GM21723 (cell line): ENCODE data around the gene ADGRL4.
"Not testable (repeated sequence)": the region's sequence is repeated elsewhere in the genome, so short reads cannot be mapped to it uniquely, and the experiment has no call there.

Experiments
- ATAC-seq: cut with Tn5 transposase; IDR thresholded peaks from one replicate; pipeline ENCODE4 v1.9.1; 2021; ENCODE audit warnings: mild to moderate bottlenecking, moderate library complexity; ENCODE audit not compliant: unreplicated experiment

Gene ADGRL4

DNA sequence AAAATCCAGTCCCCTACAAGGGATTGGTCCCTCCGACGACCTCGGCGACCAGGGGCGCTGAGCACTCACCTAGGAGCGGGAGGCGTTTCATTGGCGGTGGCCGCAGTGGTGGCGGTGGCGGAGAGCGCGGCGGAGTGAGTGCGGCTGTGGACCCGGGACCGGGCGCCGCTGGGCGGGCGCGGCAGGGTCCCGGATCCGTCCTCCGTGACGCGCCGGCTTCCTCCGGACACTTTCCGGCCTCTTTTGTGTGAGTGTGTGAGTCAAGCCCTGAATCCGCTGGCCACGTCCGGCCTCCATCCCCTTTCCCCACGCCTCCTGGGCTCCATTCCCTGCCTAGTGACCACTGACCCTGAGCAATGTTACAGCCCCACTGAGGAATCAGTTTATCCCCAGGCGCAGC lies at the start of gene ADGRL4:
TSS of gene ADGRL4 (minus strand) at position 167 of the 400 bp plus-strand sequence. CDS start at position 91, 76 bp downstream.
- no peak for ATAC-seq

DNA sequence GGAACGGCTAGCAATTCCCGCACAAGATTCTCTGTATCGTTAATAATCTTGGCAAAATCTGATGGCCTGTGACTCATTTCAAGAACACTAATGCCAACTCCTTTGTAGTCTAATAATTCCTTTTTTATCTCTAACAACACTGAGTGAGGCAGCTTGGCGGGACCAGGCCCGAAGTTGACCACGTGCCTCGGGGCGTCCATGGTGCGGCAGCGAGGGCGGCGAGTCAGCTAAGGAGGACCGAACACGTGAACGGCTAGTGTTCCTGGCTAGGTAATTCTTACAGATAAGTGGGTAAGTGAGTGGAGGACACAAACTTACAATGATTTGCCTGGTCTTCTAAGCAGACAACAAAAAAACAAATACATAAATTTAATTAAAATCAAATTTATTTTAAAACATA lies 49.3 kb upstream of the ADGRL4 start:
- no peak for ATAC-seq

DNA sequence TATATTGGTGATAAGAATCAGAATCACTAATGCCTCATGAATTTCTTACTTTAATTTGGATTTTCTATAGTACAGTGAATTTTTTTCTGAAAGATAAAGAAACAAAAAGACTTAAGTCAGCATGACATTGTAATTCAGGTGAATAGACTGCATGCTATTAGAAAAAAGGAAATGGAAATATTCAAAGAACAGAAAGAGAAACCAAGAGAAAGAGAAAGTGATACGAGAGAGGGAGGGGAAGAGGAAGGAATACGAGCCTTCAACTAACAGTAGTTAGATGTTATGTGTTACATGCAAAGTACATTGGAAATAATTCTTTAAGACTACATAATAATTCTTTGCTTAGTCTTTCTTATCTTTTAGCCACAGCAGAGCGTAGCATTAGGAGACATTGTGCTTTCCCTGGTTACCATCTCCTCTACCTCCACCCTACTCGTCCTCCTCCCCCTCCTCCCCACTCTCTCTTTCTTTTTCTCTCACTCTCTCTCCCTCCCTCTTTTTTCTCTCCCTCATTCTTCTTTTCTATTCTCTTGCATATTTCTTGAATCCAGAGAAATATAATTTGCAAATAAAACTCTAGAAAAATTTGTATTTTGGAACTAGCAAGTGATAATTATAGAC lies 46.4 kb upstream of the ADGRL4 start:
- peak; percentile 100 for ATAC-seq

DNA sequence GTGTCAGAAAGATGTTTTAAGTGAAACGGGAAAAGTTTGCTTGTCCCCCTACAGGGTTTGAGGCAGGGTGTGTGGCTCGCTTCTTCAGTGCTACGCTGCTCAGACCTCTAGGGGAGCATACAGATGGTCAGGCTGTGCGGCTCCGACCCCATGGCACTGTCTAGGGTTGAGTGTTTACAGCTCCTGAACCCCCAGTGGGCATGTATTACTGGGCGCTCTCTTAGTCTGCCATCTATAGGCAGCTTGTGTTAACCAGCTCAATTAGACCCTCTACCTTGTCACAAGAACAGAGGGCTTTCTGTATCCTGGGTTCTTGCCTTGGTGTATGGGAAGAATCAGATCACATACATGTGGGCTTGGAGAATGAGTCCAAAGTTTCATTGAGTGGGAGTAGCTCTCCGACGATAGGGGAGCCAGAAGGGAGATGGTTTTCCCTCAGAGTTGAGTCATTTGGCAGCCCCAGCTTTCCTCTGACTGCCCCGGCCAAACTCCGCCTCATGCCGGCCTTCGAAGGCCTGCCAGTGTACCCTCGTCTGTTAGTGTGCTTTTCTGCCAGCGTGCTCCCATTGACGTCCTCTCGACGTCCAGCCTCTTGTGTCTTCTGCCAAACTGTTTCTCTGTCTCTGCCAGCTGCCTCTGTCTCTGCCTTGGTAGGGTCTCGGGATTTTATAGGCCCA lies 38.6 kb upstream of the ADGRL4 start:
- ATAC-seq = no peak

DNA sequence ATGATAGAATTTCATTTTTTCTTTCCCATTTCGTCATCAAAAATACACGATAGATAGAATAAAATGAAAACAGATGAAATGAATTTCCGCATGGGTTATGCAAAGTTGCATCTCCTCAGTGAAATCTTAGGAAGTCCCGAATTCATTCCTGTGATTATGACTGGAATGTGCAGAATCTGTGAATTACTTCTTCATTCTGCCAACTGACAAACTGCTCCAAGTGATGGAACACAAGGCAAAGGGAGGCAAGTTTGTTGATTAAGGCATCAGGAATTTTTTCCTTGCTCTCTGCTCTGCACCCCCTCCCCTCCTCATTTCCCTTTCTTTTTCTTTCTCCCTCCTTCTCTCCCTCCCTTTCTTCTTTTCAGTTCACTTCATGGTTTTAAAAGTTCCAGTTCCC lies 37.0 kb upstream of the ADGRL4 start:
- no peak for ATAC-seq

DNA sequence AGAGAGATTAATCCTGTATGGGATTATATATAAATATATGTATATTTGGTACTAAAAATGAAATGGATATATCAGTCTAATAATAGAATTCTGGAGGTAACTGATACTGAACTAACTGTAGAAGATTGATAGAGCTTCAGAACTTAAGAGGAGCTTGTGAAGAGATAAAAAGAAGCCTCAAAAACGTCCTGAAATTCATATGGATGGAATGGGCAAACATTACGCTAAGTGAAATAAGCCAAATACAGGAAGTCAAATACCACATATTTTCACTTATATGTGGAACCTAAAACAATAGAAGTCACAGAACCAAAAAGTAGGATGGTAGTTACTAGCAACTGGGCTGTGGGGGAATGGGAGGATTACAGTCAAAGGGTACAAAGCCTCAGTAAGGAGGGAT lies 36.0 kb upstream of the ADGRL4 start:
- no peak for ATAC-seq

DNA sequence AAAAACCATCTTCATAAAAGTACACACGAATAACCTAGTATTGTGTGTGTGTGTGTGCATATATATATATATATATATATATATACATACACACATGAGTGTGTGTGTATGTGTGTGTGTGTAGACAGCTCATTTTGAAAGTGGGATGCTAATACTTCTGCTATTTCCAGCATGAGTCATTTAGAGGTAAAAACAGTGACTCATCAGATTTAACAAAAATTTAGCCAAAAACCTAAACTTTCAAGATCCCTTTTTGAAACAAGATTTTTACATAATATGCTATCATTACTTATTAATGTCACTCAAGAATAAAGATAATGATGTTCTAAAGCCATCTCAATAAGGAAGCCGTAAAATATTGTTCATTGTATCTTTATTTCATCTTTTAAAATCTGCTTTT lies 35.6 kb upstream of the ADGRL4 start:
- ATAC-seq = peak; percentile 67

DNA sequence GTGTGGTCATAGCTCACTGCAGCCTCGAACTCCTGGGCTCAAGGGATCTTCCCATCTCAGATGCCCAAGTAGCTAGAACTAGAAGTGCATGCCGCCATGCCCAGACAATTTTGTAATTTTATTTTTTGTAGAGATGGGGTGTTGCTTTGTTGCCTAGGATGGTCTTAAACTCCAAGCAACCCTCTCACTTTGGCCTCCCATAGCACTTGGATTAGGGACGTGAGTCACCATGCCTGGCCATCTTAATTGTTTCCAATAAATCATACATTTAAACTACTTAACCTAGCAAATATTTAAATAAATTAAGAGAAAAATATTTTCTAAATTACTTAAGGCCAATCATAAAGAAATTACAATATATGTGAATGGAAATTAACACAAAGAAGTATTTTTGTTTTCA lies 35.1 kb upstream of the ADGRL4 start:
- no peak for ATAC-seq

DNA sequence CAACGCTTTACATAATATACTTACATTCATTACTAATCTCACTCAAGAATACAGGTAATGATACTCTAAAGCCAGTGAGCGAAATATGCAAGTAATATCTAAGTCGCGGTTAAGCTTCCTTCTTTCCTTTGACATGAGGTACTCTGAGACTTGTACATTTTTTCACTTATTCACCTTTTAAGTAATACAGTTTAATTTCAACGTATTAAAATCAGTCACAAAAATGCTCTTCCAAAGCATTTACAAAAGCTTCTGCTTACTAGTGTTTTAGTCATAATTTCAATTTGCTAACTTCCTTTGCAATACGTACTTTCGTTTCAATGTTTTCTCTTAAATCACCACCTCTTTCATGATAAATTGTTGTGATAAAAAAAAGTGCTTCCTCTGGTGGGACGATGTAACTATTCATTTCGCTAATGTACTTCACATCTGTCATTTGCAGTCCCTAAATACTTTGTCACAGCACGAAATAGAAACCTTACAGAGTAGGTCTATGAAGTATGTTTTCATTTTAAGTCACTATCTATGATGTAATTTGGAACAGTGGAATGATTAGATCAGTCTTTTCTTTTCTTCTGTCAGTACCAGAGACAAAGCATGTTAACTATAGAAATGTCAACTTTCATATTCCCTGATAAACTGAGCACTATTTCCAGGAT lies 34.0 kb upstream of the ADGRL4 start:
- ATAC-seq = peak; percentile 91

DNA sequence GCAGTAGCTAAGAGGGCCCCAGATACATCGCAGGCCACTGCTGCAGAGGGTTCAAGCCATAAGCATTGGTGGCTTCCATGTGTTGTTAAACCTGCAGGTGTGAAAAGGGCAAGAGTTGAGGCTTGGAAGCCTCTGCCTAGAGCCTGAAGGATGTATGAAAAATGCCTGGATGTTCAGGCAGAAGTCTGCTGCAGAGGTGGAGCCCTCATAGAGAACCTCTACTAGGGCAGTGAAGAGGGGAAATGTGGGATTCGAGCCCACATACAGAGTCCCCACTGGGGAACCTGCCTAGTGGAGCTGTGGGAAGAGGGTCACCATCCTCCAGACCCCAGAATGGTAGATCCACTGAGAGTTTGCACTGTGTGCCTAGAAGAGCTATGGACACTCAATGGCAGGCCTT lies 30.6 kb upstream of the ADGRL4 start:
- ATAC-seq = no peak

DNA sequence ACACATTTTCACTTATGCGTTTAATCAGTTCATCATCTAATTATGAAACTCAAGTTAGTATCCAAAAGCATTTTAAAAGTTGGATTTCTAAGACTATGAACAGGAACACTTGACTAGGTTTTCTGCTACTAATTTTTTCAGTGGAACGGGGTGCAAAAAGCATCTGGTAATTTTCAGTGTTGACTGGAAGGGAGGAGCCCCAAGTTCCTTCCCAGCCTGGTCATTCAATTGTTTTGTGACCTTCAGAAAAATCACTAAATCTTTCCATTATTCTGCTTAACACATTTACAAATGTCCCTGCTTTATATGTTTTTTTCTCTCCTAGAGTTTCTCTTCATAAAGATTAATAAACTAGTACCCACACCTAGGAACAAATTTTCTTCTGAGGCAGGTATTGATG lies 6.0 kb upstream of the ADGRL4 start:
- no peak for ATAC-seq

DNA sequence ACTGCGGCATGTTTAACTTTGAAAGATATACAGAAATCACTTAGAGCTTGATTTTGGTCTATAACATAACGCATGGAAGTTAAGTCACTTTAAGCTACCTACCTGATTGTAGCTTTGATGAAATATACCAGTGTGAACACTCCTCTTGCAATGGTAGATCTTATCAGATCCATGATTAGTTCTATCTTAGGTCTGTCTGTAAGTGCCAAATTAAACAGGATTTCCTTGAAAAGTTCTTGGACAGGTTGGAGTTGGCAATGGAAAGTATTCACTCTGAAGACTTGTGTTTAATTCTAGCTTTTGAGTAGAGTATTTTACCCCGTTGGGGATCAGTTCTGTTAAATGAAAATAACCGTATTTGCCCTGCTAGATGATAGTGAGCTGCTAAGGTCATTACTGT lies 4.1 kb upstream of the ADGRL4 start:
- no peak for ATAC-seq

DNA sequence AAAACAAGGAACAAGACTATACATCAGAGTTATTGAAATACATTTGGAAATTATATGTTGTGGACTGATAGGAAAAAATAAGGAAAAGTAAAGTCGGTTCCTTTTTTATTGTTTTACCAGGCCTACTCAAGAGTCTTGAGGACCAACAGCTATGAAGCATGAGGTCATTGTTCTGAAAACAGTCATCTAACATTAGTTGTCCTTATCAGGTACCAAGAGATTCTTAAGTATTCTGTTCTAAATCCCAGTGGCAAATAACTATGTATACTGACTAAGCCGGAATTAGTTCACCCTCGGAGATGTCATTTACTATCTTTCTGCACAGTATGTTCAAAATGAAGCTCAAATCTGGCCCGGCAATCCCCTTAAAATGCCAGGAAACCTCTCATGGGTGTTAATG lies 585 bp downstream of the ADGRL4 start:
- no peak for ATAC-seq

DNA sequence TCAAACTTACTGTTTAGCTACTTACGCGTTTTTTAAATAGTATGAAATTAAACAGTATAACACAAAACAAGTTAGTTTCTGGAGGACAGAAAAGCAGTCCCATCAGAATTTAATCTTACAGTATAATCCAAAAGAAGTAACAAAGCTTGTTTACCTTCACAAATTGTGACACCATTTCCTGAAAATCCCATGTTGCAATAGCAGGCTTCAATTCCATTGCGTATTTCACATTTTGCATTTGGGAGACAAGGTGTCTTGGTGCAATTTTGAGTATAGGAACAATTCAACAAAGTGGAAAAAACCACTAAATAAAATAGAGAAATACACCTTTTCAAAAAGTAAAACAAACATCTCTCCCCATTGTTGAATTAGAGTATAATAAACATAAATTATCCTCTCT lies 1.6 kb downstream of the ADGRL4 start:
- no peak for ATAC-seq

DNA sequence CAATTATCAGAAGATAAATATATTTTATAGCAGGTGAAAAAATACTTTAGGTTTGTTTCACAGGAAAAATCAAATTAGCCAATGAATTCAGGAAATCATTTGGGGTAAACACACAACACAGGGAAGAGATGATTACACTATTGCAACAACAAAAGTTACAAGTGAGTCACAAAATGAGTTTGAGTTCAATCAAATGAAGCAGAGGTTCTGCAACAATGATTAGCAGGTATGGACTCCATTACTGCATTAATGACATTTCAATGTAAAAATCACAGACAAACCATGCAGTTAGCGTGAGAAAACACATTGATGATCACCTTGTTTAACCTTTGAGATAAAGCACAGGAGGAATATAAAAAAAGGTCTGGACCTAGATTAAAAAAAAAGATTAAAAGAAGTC lies 9.7 kb downstream of the ADGRL4 start:
- ATAC-seq = no peak

DNA sequence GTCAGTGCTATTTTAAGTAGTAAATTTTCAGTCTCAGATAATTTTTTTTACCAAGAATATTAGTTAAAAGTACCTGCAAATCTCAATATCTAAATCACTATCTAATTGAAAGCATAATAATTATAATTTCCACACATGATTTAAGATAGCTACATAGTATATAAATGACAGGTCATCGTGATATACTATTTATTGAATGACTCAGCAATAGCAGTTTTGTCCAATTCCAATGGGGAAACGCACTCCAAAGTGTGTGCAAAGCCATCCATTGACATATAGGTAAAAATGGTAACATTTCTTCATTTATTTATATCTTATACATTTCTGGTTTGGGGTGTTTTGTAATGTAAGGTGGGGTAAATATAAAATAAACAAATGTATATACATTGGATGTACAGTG lies 19.5 kb downstream of the ADGRL4 start:
- ATAC-seq = no peak

DNA sequence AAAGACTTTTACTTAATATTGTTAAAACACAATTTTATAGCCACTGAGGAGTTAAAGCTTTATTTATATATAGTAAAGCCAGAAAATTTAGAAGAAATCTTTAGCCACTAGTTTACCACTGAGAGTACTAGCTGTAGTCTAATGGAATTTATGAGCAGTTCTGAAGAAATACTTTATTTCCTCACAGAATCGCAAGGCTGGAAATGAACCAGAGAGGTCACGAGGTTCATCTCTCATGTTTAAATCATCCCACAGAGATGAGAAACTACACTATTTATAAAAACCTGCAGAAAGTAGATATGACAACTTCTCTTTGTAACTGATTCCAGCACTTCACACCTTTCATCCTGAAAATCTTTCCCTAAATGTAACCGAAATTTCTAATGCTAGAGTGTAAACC lies 26.0 kb downstream of the ADGRL4 start:
- ATAC-seq = no peak

DNA sequence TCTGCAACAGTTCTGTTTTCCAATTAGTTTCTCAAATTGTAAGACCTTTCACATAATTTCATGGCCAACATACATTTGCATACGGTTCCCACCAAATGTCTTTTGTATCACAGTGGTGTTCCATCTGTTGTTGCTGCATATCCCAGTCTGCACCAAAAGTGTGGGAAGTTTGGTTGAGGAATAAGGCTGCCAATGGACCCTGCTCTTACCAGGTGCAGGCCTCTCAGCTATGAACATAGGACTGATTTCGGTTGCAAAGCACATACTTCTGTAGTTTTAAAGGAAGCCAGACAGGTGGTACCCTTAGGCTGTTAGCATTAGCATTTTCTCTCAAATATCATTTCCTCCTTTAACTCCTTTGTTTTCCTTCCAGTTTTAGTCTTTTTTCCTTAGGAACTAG lies 33.8 kb downstream of the ADGRL4 start:
- no peak for ATAC-seq

DNA sequence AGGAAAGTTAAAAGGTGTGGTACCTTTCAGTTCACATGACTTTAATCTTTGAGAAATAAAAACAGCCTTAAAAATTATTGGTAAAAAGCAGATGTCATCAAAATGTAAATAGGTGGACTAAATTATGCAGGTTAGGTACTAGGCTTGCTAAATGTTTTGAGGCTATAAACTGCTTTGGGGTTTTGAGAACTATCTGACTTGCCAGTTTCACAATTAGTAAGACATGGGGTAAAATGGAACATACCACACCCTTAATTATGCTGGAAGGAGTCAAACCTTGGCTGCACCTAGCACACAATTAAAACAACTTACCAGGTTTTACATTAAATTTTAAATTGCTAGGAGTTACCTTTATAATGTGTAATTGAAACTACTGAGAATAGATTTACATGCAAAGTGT lies 39.4 kb downstream of the ADGRL4 start:
- not testable (repeated sequence) for ATAC-seq

DNA sequence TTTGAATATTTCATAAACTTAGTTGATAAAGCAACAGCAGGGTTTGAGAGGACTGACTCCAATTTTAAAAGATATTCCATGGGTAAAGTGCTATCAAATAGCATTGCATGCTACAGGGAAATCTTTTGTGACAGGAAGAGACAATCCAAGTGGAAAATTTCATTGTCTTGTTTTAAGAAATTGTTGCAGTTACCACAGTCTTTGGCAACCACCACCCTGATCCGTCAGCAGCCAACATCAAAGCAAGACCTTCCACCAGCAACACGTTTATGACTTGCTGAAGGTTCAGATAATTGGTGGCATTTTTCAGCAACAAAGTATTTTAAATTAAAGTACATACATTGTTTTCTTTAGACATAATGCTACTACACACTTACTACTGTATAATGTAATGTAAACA lies 47.8 kb downstream of the ADGRL4 start:
- ATAC-seq = no peak

DNA sequence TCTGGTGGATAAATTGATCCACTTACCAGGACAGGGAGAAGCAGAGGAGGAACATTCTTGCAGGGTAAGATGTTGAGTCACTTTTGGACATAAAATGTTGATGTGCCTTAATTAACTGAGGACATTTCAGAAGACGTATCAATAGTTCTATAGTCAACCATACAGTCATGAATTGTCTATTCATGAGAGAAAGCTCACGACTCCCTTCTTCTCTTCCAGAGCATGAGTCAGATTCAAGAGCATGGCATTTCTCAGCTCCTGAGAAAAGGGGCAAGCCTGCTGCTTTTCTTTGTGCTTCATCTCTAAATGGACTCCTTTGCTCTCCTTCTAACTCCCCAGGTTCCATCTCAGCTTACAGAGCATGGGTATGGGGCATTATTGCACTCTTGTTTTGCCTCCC lies 55.7 kb downstream of the ADGRL4 start:
- no peak for ATAC-seq

DNA sequence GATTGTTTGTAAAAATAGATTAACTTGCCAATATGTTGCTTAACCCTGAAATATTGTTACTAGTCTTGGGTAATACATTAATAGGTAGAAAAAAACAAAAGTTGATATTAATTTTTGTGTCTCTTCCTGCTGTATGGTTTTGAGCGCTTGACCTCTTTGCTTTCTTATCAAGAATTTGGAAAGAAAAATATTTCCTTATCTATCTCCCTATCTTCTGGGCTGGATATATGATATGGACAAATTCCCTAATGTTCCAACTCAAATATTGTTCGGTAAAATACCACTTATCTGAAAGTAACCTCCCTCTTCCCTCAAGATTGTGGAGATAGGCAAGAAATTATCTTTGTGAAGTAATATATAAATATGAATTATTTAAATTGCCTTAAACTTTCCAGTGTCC lies 57.3 kb downstream of the ADGRL4 start:
- no peak for ATAC-seq
